LHCN-M2 (cell line): ENCODE data around the gene DIP2C. TPM values are rescaled to one million over a fixed set of nuclear protein-coding genes. Genes with fewer than 3 reads are reported as not detected.

Source experiments
- DNase-seq: peaks from one replicate; pipeline ENCODE4 v3.0.0-alpha.2; 2012; ENCODE audit warnings: low read depth
- total RNA-seq: library from RNA; depleted of rRNA; stranded (reverse); fragments of >200 nt; gene quantifications from 2 replicates; pipeline ENCODE4 v1.2.3, GENCODE V29; 2014

DIP2C gene
- total RNA-seq, 1 experiment from 2014 or later, result 4.9 TPM

DNA sequence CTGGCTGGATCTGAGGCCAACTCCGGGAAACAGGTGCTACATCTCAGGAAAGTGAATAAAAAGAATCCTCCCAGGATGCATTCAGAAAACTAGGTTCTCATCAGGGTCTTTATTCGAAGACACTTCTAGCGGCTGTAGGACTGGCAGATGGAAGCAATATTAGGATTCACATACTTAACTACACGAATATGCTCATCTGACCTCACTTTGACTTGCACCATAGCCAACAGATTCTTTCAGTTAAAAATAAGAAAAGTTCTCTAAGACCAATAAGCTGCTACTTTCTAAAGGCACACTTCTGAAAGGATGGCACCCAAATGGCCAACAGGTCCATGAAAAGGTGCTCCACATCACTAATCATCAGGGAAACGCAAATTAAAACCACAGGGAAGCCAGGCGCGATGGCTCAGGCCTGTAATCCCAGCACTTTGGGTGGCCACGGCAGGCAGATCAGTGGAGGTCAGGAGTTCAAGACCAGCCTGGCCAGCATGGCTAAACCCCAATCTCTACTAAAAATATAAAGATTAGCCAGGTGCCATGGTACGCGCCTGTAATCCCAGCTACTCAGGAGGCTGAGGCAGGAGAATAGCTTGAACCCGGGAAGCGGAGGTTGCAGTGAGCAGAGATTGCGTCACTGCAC lies 296.2 kb downstream of the DIP2C start:
- DNase-seq, result no peak

DNA sequence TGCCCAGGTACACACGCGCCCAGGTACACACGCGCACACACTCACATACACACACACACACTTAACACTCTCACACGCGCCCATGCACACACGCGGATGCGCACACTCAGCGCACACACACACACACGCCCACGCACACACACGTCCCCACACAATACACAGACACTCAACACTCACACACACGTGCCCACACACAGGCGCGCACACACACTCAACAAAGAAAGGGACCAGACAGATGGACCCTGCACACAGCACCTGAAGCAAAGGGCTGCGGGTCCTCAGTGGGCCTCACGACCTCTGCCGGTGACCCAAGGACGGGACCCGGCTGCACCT lies 296.8 kb downstream of the DIP2C start:
- no peak for DNase-seq

DNA sequence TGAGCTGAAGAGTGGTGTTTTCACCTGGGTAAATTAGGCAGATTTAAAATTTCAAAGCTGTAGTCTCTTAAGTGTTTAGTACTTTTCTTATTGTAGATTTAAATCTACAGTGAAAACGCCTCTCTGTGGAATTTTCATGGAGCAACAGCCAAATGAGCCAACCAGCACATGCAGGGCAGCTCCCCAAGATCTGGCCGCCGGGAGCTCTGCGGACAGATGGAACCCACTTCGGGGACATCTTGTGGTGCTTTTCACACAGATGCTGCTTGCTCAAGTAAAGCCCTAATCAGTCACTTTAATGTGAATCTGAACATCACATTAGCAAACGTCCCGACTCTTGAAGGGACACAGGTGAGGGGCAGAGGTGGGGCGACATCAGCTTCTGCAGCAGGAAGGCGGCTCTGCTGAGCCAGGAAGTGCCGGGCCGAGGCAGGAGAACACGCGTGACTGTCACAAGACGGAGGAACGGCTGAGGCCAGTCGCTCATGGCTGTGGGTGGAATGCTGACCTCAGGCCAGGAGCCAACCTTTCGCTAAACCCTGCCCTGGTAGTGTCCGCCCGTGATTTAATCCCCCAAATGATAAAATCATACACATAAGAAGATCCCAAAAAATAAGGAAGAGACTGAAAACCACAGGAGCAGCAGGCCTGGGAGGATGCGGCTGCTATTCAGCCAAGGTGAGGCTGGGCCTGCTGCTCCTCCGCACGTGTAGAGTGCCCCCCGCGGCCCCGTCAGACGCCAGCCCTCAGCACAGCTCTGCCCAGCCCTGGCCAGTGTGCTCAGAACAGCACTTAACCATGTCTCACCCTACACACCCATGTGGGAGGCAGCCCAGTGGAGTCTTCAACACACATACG lies 297.4 kb downstream of the DIP2C start:
- DNase-seq, result no peak

DNA sequence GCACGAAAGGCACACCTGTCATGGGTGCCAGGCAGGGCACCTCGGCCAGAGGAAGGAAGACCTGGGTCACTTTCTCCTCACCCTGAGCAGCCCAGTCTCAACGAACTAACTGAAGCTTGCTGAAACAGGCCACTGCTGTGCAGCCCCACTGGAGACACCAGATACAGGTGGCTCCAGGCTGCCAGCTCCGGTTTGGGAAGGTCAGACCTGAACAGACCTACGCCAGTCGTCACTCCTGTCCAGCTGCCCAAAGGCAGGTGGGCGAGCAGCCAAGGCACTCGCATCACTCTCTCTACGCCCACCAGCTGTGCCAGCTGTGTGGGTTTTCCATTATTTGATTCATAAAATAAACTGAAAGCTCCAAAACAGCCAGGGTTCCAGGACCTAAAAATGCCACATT lies 298.2 kb downstream of the DIP2C start:
- no peak for DNase-seq

DNA sequence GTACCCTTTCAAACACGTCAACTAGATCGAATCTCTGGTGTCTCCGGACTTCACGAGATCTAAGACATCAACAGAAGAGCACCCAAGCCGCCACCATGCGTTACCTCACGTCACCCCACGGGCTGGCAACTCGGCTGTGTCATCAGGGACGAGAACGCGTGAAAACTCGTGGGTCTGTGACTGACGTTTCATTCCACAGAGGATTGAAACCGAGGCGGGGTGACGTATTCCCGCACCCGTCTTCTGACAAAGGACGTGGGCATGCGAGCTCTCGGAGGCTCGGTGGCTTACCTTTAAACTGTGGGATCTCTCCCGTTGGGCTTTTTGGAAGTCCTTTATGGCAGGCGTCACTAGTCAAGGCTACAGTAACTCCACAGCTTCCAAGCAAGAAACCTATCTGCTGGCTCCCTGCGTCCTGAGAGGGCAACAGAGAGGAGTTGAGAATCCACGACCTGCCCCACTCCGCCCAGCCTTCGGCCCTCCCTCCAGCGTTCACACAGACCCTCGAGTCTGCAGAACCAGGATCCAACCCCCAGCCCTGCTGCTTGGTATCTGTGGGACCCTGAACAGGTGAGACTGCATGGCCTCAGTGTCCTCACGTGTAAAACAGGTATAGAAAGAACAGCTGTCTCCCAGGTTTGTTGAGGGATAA lies 298.9 kb downstream of the DIP2C start:
- no peak for DNase-seq

DNA sequence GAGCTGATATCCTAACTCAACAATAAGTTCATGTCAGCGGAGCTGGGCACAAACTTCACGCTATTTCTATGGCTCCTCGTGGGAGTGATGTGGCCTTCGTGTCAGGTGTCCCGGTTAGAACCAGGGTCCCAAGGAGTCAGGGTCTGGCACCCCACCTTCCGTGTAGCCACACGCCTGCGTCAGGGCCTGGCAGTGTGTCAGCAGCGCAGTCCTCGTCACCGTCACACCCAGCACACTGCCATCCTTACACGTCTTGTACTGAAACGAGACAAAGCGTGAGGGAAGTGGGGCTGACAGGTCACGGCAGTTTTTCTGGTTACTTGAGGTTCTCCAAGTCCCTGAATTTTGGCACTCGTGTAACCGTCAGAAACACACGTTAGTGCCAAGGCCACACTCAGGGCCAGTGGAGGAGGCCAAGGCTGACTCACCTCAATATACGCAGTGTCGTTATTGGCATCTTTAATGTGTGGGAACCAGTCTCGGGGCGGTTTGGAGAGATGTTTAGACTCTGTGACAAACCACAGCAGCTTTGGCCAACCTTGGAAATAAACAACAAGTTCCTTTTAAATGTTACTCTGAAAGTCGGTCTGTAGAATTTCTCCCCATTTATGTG lies 299.5 kb downstream of the DIP2C start:
- no peak for DNase-seq

DNA sequence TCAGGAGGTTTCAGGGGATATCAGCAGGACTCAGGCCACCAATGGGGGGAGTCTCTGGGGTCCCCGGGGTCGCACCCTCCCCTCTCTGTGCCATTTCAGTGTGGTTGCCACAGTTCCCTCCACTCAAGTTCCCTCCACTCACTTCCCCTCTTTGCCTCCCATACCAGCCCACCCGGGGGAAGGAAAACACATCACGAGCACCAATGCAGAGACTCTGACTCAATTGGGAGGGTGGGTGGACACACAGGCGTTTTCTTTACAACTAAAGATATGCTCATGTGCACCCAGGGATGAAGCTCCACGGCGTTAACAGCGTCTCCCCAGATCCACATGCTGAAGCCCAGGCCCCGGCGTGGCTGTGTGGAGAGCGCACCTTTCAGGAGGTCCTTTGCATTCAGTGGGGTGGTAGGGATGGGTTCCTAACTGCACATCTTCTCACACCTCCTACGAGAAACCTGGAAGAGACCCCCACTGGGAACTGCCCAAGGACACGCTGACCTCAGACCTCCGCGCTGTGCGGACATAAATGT lies 300.1 kb downstream of the DIP2C start:
- no peak for DNase-seq

DNA sequence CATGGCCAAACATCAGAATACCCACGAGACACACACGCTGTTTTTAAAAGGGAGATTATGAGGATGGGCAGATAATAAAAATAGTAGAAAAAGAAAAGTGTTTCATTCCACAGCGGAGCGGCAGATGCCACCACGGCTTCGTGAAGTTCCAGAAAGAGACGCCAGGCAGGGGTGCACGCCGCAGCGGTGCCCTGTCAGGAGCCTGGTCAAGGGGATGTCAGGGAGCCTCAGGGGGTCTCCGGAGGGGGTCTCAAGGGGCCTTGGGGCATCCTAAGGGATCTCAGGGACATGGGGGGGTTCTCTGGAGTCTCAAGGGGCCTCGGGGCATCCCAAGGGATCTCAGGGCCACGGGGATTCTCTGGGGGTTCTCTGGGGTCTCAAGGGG lies 300.8 kb downstream of the DIP2C start:
- no peak for DNase-seq

DNA sequence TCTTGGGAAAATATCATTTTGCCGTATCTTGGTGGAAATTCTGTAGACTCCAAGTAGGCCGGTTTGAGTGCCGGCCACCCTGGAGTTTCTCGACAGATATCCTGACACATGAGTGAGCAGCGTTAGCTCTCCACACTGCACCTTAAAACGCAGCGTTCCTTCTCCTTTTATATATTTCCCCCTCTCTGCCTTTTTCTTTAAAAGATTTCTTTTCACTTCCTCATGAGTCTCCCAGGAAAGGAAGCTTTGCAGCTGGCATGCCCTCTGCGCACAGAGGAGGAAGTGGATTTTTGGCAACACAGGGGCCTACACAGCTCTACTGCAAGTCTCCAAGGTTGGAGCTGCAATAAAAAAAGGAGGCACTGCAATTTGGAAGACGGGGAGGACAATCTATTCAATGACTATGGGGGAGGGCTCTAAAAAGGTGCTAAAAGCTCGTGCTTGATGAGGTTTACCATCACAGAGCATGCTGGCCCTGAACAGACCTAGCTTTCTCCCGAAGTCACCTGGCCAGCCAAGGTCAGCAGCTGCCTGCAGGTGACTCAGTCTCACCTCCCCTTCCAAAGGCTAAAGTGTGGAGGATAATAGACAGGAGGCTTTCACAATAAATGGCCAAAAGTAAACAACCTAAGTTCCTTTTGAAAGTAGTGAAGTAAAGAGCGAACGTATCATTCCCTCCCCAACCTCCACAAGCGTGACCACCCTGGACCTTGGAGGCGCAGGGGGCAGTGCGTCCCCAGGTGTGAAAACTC lies 301.4 kb downstream of the DIP2C start:
- no peak for DNase-seq

DNA sequence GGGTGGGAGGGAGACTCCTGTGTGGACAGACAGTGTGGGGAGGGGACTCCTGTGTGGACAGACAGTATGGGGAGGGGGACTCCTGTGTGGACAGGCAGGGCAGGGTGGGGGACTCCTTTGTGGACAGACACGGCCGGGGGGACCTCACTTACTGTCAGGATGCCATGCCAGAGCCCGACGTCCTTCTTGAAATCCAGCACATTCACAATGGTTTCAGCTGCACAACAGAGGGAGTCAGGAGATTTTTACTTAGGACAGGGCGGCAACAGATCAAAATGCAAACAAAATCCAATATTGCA lies 301.9 kb downstream of the DIP2C start:
- no peak for DNase-seq

DNA sequence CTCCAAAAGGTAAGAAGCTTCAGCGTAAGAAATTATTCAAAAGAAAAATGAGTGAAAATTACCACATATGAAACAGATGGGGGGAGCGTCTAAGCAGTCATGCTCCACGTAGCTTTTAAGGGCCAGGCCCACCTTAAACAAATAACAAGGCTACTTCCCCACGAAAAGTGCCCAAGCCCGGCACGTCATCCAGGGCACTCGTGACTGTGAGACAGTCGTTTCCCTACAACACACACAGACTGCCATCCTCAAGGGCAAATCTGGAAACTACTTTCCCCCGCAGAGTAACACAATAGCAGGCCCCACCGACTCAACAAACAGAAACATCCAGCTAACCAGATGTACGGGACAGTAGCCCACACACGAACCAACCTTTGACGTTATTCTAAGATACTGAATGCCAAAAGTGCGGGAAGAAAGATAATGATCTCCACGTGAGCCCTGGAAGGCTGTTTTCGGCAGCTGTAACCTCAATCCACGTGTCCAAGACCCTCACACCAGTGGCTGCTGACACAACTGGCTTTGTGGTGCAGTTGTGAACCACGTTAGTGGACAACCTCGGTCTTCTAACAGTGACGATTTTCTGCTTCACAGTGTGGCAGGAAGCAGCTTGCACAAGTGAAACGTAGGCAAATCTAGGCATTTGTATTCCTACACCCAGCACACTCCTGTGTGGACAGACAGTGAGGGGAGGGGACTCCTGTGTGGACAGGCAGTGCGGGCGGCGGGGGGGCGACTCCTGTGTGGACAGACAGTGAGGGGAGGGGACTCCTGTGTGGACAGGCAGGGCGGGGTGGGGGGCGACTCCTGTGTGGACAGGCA lies 302.5 kb downstream of the DIP2C start:
- DNase-seq, result no peak

DNA sequence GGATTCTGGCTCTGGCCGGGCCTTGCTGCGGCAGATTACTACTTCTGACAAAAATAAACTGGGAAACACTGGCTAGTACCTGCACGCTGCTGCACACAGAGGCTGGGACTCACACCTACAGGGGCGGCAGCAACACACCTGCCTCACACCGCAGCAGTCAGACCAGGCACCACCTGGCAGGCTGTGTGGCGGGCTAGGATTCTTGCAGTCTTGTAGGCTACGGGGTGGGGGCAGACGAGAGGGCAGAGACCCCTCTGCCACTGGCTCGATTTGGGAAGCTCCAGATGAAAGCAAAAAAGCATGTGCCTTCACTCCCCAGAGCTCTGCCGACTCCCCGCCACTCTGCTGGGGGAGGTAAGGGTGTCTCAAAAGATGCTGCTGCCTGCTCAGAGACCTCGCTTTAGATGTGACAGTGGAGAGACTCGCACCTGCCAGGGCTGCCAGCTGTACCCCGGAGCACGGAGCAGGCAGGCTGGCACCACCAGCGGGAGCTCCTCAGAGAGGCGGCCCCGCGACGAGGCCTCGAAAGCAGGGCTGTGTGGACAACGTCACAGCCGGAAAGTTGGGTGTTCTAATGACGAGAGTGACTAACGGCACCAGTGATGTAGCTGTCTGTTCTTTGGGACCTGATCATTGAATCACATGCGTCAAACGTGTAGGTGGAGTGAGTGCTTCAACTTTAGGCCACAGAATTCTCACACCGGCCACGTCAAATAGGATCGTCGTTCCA lies 303.7 kb downstream of the DIP2C start:
- no peak for DNase-seq

DNA sequence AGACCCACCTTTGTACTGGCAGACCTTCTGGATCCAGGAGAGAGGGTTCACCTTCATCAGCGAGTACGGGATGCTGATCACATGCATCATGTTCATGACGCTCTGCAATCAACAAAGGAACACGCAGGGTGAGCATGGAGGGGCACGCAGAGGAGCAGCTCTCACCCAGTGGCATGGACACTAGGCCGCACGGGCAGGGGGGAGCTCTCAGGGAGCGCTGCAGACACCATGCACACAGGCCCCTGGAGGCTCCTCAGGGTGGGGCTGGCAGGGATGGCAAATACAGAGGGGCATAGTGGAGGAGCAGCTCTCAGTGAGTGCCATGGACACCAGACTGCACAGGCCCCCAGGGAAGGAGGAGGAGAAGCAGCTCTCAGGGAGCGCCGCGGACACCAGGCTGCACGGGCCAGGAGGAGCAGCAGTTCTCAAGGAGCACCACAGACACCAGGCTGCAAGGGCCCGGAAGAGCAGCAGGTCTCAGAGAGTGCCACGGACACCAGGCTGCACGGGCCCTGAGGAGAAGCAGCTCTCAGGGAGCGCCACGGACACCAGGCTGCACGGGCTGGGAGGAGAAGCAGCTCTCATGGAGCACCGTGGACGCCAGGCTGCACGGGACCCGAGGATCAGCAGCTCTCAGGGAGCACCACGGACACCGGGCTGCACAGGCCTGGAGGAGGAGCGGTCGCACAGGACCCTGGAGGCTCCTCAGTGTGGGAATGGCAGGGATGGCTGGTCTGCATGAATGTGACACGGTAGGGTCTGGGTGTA lies 304.7 kb downstream of the DIP2C start:
- DNase-seq, result no peak

DNA sequence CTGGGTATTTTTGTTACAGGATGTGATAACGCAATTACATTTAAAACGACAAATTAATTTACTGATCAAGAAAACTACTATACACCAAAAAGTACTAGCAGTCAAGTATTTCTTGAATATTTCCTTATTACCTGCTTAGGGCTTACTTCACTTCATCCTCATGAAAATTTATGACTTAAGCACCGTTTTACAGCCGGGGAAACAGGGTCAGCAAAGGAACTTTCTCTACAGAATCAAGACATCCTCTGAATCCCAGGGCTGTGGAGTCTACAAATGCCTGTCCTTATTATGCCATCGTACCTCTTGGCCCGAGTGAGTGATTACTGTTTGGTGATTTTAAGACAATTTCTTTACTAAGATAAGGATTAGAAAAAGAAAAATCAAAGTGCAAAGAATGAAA lies 305.9 kb downstream of the DIP2C start:
- no peak for DNase-seq

DNA sequence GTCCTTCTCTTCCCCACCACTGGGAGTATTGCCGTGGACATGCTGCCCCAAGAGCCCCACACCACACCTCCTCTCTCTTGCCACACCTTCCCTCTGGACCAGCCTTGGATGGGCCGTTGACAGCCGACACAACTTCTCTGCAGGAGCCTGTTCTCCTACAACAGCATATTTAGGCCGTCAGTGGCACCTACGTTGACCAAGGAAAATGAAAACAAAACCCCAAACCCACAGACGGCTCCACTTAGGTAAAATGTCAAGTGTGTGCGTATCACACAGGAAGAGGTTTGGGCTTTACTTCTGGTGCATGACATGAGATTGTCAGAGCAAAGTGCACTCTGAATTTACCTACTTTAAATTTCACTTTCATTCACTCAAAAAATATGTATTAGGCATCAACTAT lies 307.7 kb downstream of the DIP2C start:
- DNase-seq, result no peak

DNA sequence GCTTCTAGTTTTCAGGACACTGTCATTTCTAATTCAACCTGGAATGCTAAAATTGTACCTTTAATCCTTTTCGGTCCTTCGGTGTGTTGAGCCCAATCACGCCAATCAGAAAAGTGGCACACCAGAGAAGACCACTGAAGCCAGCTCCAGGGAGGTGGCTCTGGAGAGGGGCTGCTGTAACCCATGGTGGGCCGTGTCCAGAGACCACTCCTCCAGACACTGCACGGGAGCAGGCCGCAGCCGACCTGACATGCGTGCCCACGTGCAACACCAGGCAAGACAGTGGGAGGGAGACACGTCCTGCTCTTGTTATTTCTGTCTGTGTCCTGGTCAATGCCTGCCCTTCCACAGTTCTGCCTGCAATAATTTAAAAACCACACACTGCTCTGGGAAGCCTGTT lies 308.1 kb downstream of the DIP2C start:
- DNase-seq, result no peak

DNA sequence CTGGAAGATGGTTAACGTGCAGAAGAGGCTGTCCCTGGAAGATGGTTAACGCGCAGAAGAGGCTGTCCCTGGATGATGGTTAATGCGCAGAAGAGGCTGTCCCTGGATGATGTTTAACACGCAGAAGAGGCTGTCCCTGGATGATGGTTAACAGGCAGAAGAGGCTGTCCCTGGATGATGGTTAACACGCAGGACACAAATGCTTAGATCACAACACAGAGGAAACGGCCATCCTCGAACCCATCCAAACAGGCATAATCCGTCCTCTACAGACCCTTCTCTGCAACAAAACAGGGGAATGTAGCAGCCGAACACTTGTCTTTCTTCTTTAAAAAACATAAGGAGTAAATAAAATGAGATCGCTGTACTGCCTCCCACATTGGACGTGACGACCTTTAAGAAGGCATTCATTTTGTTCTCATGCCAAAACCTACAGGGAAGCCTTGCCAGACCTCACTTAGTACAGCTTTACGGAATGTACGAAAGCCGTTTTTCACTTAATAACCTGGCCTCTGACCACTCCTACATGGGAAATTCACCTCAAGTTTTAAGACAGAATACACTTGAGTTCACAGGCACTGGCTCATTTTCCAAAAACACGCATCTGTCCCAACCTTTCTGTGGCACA lies 309.0 kb downstream of the DIP2C start:
- DNase-seq, result no peak

DNA sequence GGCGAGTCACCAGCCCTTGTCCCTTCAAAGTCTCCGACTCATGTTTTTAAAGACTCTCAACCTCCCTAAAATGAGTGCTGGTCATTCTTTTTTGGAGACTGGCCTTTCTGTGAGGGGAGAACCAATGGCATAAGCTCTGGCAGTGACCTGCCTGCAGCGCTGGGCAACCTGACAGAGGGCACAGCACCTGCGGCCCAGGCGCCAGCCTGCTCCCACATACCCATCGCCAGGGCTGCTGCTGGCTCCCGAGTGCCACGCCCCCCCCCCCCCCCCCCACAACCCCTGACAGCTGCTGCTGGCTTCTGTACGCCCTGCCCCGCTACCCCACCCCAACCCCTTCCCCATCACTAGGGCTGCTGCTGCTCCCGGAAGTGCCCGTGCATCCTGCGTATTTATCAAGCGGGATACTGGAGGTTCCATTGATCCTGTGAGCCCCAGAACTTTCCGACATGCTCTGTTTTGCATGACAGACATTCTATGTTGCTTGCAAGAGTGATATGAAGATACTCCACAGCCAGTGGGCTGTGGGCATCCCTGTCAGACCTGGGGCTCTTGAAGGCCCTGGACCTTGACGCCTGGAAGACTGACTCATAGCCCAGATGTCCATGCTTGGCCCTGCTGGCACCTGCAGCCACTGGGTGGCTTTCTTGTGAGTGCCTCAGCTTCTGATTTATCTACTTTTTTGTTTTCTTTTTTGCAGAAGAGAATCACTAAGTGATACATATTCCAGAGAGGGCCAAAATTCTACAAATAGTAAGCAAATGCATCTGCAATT lies 310.4 kb downstream of the DIP2C start:
- DNase-seq, result no peak
